GM12891 (cell line): ENCODE data around the gene SEZ6.

Source experiments
- DNase-seq: peaks from one replicate; pipeline ENCODE4 v3.0.0; 2011; ENCODE audit warnings: low spot score; ENCODE audit not compliant: insufficient read length
- FAIRE-seq: peaks from 2 replicates; lab custom pipeline; 2011; peaks lifted over from hg19 to GRCh38; lab: Jason Lieb, UNC
- PAX5 ChIP-seq: IDR thresholded peaks from 2 replicates; pipeline ENCODE4 v1.6.1; 2011; ENCODE audit warnings: low read length, moderate library complexity, mild to moderate bottlenecking; ENCODE audit not compliant: insufficient read depth, severe bottlenecking
- POLR2A ChIP-seq: IDR thresholded peaks from 2 replicates; pipeline ENCODE4 v1.6.1; 2011; ENCODE audit warnings: low read depth, low read length, control low read depth
- POLR2AphosphoS5 ChIP-seq: IDR thresholded peaks from 2 replicates; pipeline ENCODE4 v1.6.1; 2011; ENCODE audit warnings: low read depth, low read length, control low read depth
- POU2F2 ChIP-seq: IDR thresholded peaks from 2 replicates; pipeline ENCODE4 v1.6.1; 2011; ENCODE audit warnings: low read depth, mild to moderate bottlenecking, control low read depth, low read length, moderate library complexity
- SPI1 ChIP-seq: IDR thresholded peaks from 2 replicates; pipeline ENCODE4 v1.6.1; 2011; ENCODE audit warnings: low read depth, low read length, control low read depth
- TAF1 ChIP-seq: IDR thresholded peaks from 2 replicates; pipeline ENCODE4 v1.6.1; 2011; ENCODE audit warnings: low read depth, low read length, control low read depth

Gene SEZ6

GRCh38 chr17:28982131-28982793, 23.6 kb downstream of the SEZ6 start:
- FAIRE-seq (peak; percentile 94), DNase-seq (peak; percentile 65)
- no peak for TF ChIP-seq PAX5
- TF ChIP-seq SPI1, result peak; percentile 83
- no peak for TF ChIP-seq TAF1
- peak; percentile 45; the same call in 1 of the 2 replicates for TF ChIP-seq POU2F2
- no peak for TF ChIP-seq POLR2AphosphoS5
- no peak for TF ChIP-seq POLR2A

- no peak for DNase-seq
- no peak for FAIRE-seq
- no peak for TF ChIP-seq POLR2A
- no peak for TF ChIP-seq POLR2AphosphoS5
- no peak for TF ChIP-seq SPI1
- TF ChIP-seq TAF1, result no peak
- no peak for TF ChIP-seq POU2F2
- TF ChIP-seq PAX5, result no peak
Measured at GRCh38 chr17:28978356-28978964, 27.4 kb downstream of the SEZ6 start.

DNA sequence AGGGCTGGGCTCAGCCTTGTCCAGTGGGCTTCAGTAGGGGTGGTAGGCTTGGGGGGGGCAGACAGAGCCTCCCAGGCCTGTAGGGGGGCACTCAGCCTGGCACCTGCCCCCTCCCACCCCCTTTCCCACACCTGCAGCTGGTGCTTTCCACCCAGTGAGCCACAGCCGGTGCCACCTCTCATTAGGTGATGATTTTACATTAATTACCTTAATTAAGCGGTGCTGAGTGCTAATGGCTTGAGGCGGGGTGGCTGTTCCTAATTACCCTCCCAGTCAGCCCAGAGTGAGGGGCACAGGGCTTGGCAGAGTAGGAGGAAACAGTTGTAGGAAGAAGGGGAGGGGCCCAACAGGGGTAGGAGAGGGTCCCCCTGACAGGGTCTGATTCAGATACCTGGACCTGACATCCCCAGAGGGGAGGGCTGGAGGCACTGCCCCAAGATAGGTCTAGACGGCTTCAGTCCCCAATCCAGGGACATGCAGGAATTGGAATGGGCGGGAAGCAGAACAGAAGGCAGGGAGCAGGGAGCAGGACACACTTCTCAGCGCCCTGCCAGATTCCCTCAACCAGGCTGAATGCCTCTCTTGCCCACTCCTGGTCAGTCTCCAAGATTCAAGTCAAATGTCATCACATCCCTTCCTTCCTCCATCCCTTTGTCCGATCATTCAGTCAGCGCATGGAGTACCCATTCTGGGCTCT, 28.0 kb downstream of the SEZ6 start:
- no peak for DNase-seq
- FAIRE-seq, result no peak
- TF ChIP-seq POLR2A (no peak), PAX5 (no peak), POU2F2 (no peak), POLR2AphosphoS5 (no peak), SPI1 (no peak), TAF1 (no peak)

GRCh38 chr17:28975646-28976045, 30.2 kb downstream of the SEZ6 start:
- TF ChIP-seq PAX5, result no peak
- TF ChIP-seq TAF1, result no peak
- TF ChIP-seq POU2F2, result no peak
- no peak for TF ChIP-seq POLR2A
- no peak for TF ChIP-seq SPI1
- TF ChIP-seq POLR2AphosphoS5, result no peak
- FAIRE-seq (no peak), DNase-seq (no peak)

- no peak for TF ChIP-seq SPI1
- no peak for TF ChIP-seq PAX5
- TF ChIP-seq POLR2AphosphoS5, result no peak
- no peak for TF ChIP-seq TAF1
- TF ChIP-seq POLR2A, result no peak
- TF ChIP-seq POU2F2, result no peak
- DNase-seq, result no peak
- FAIRE-seq, result no peak
Measured at GRCh38 chr17:28975031-28975430, 30.8 kb downstream of the SEZ6 start.

DNA sequence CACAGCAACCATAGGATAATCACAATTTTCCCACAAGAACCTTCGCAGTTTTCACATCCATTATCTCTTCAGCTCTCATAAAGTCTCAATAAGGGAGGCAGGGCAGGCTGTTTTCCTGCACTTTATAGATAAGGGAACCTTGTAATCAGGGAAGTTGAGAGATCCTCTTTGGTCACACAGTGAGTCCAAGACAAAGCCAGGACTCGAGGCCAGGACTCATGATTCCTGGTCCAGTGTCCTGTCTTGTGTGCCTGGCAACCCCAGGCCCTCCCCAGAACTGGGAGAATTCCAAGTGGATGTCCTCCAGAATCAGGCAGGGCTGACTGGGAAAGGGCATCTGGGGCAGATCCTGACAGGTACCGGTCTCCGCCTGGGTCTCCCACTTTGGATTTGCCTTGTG, 31.4 kb downstream of the SEZ6 start:
- DNase-seq (no peak), FAIRE-seq (no peak)
- TF ChIP-seq POLR2AphosphoS5, result no peak
- no peak for TF ChIP-seq TAF1
- no peak for TF ChIP-seq POU2F2
- no peak for TF ChIP-seq SPI1
- no peak for TF ChIP-seq PAX5
- no peak for TF ChIP-seq POLR2A

GRCh38 chr17:28973425-28973824, 32.4 kb downstream of the SEZ6 start:
- no peak for FAIRE-seq
- DNase-seq, result no peak
- TF ChIP-seq TAF1, result no peak
- no peak for TF ChIP-seq POLR2A
- TF ChIP-seq PAX5, result no peak
- no peak for TF ChIP-seq POLR2AphosphoS5

- TF ChIP-seq PAX5 (no peak), POU2F2 (no peak), SPI1 (no peak), POLR2AphosphoS5 (no peak)
- no peak for FAIRE-seq
Measured at GRCh38 chr17:28972437-28972836, 33.4 kb downstream of the SEZ6 start.

GRCh38 chr17:28970879-28971278, 35.0 kb downstream of the SEZ6 start:
- TF ChIP-seq POLR2AphosphoS5 (no peak), PAX5 (no peak), POU2F2 (no peak), SPI1 (no peak), POLR2A (no peak), TAF1 (no peak)
- FAIRE-seq (no peak), DNase-seq (no peak)

More at GRCh38 chr17:28972437-28972836, 33.4 kb downstream of the SEZ6 start:
- no peak for DNase-seq

DNA sequence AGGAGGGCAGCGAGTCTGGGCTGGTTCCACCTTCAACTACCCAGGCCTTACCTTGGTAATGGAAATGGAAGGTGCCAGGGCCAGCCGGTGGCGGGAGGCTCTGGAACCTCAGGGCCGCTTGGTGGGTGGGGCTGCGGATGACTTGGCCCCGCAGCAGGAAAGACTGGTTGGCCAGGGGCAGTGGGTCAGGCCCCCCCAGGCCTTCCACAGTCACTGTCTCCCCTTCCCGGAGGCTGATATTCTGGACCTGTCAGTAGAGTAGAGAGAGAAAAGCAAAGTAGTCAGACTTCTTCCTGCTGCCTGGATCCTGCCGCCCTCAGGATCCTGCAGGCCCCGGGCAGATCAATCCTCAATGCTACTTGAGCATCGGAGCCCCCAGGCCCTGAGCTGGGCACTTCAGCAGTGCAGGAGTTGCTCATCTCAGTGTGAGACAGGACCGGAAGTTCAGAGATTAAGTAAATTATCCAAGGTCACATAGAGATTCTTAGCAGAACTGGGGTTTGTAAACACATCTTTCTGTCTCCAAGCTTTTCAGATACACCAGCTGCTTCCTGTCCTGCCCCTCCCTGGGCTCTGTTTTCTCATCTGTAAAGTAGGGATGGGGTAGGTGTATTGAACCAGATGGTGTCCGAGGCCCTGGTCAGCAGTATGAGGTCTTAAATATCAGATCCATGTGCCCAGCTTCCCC, 36.0 kb downstream of the SEZ6 start:
- TF ChIP-seq TAF1, result no peak
- TF ChIP-seq SPI1, result no peak
- no peak for TF ChIP-seq POLR2A
- no peak for TF ChIP-seq PAX5
- TF ChIP-seq POU2F2, result no peak
- TF ChIP-seq POLR2AphosphoS5, result no peak
- DNase-seq, result no peak
- no peak for FAIRE-seq
